ENCODE results near the gene SANBR.

SANBR gene

GRCh38 chr2:61090386-61090921, 24.8 kb downstream of the SANBR start:
- DNase-seq: no peak

DNA sequence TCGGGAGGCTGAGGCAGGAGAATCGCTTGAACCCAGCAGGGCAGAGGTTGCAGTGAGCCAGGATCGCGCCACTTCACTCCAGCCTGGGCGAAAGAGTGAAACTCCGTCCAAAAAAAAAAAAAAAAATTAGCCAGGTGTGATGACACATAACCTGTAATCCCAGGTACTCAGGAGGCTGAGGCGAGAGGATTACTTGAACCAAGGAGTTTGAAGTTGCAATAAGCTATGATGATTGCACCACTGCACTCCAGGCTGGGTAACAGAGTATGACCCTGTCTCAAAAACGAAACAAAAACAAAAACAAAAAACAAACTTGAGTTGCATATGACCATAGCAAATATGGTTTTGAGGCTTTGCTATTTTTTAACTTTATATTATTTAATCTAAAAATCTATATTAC, 25.8 kb downstream of the SANBR start:
- DNase-seq: no peak

GRCh38 chr2:61096438-61096837, 30.8 kb downstream of the SANBR start:
- no peak for DNase-seq

DNA sequence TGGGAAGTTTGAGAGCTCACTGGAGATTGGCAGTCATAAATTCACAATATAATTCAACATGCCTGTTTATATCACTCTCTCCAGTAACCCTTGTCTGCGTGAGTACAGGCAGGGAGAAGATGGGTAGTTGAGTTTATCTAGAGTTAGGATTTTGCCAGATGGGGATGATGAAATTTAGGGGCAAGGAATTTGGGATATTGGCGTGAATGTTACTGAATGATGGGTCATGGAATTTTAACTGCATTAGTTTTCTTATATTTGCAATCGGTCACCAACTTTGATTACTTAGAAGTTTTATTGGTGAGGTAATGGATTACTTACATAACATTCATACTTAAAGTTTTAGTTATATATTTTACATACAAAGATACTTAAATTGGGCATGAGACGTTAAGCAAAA, 35.1 kb downstream of the SANBR start:
- no peak for DNase-seq

- DNase-seq: no peak
Observed at GRCh38 chr2:61109291-61109690, 43.6 kb downstream of the SANBR start.

- DNase-seq: no peak
Observed at GRCh38 chr2:61111708-61112107, 46.0 kb downstream of the SANBR start.

GRCh38 chr2:61114147-61114546, 48.5 kb downstream of the SANBR start:
- no peak for DNase-seq

Measured in stimulated activated CD4-positive, alpha-beta T cell treated with anti-CD3 and anti-CD28 coated beads, Interleukin-4, amount 100 ng/mL, for 1 hour (primary cell).